ENCODE measurements around the gene ITGAL.

DNA sequence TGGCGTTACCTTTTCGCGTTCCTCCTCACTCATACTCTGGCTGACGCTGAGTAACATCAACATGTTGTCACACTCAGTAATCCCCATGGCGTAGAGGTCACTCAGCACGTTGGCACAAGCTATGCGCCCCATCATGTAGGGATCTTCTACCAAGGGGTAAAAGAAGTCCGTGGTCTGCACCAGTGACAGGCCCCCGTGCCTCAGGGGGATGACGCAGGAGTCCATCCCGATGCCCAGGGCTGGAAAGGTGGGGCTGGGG, 27.5 kb upstream of the ITGAL start:
- TF ChIP-seq, protein P1, sequence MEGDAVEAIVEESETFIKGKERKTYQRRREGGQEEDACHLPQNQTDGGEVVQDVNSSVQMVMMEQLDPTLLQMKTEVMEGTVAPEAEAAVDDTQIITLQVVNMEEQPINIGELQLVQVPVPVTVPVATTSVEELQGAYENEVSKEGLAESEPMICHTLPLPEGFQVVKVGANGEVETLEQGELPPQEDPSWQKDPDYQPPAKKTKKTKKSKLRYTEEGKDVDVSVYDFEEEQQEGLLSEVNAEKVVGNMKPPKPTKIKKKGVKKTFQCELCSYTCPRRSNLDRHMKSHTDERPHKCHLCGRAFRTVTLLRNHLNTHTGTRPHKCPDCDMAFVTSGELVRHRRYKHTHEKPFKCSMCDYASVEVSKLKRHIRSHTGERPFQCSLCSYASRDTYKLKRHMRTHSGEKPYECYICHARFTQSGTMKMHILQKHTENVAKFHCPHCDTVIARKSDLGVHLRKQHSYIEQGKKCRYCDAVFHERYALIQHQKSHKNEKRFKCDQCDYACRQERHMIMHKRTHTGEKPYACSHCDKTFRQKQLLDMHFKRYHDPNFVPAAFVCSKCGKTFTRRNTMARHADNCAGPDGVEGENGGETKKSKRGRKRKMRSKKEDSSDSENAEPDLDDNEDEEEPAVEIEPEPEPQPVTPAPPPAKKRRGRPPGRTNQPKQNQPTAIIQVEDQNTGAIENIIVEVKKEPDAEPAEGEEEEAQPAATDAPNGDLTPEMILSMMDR (conservative IDR thresholded peaks at IDR 0.05; ENCODE audit: low read depth, low read length), result no peak
- TF ChIP-seq EZH2 (IDR thresholded peaks at IDR 0.05; ENCODE audit: borderline replicate concordance, low read depth, low read length, poor library complexity, severe bottlenecking), result no peak

Data from A673 (cell line).